Endodermal cell (in vitro differentiated cells): ENCODE measurements around the gene BRMS1. TPM values are rescaled to one million over a fixed set of nuclear protein-coding genes. Genes with fewer than 3 reads are reported as not detected.

Experiments used
- DNase-seq: peaks from one replicate; pipeline ENCODE4 v3.0.0-alpha.2; 2017
- H3K27ac ChIP-seq: 2 replicates; pipeline ENCODE4 v1.5.1; 2013; ENCODE audit warnings: mild to moderate bottlenecking, low read depth, low read length, moderate library complexity
- H3K27me3 ChIP-seq: 2 replicates; pipeline ENCODE4 v1.6.1; 2013; ENCODE audit warnings: mild to moderate bottlenecking, low read length, moderate library complexity; ENCODE audit not compliant: insufficient read depth, control insufficient read depth, poor library complexity, severe bottlenecking
- H3K36me3 ChIP-seq: 2 replicates; pipeline ENCODE4 v1.7.0; 2013; ENCODE audit warnings: mild to moderate bottlenecking, low read length, moderate library complexity; ENCODE audit not compliant: control insufficient read depth, insufficient read depth
- H3K4me1 ChIP-seq: one replicate; pipeline ENCODE4 v1.7.0; 2013; ENCODE audit warnings: low read length; ENCODE audit not compliant: control insufficient read depth, insufficient read depth
- H3K4me3 ChIP-seq: 2 replicates; pipeline ENCODE4 v1.5.1; 2013; ENCODE audit warnings: mild to moderate bottlenecking, low read length, moderate library complexity
- H3K9ac ChIP-seq: 2 replicates; pipeline ENCODE4 v1.6.1; 2013; ENCODE audit warnings: mild to moderate bottlenecking, low read length, moderate library complexity; ENCODE audit not compliant: poor library complexity, severe bottlenecking; ENCODE audit errors: extremely low read depth
- H3K9me3 ChIP-seq: 2 replicates; pipeline ENCODE4 v1.6.1; 2013; ENCODE audit warnings: mild to moderate bottlenecking, low read length, moderate library complexity; ENCODE audit not compliant: control insufficient read depth
- H3K27ac Mint-ChIP-seq: 2 replicates; pipeline ENCODE4 v1.8.0; 2020; ENCODE audit warnings: mixed read lengths
- H3K27me3 Mint-ChIP-seq: 2 replicates; pipeline ENCODE4 v1.8.0; 2021; ENCODE audit warnings: mild to moderate bottlenecking, mixed read lengths; ENCODE audit not compliant: insufficient read depth
- H3K36me3 Mint-ChIP-seq: 2 replicates; pipeline ENCODE4 v1.8.0; 2020; ENCODE audit warnings: low read depth, mixed read lengths
- H3K4me1 Mint-ChIP-seq: 2 replicates; pipeline ENCODE4 v1.8.0; 2020; ENCODE audit warnings: mixed read lengths
- H3K4me3 Mint-ChIP-seq: 2 replicates; pipeline ENCODE4 v1.8.0; 2020; ENCODE audit warnings: mild to moderate bottlenecking, moderate library complexity, mixed read lengths
- H3K9me3 Mint-ChIP-seq: 2 replicates; pipeline ENCODE4 v1.8.0; 2020; ENCODE audit warnings: mild to moderate bottlenecking, mixed read lengths
- CTCF ChIP-seq: fragments of 200-600 bp; sonication (generic); conservative IDR thresholded peaks from 2 replicates; pipeline ENCODE4 v1.5.0; 2021; ENCODE audit warnings: antibody characterized with exemption, mild to moderate bottlenecking
- WGBS, 2 experiments: methylation state at CpG; one replicate each; pipeline versions ENCODE4 v1.1.5 to v1.1.7; 2013; ENCODE audit warnings: missing lambda C conversion rate in 2 of 2, mixed read lengths in 1 of 2; ENCODE audit not compliant: insufficient coverage in 1 of 2, insufficient read length in 1 of 2; 5-methylcytosine and 5-hydroxymethylcytosine counted together
- total RNA-seq, 2 donors: library from RNA; stranded (reverse); fragmentation: NEBNext Ultra II Directional in 1 of 2; extraction: Animal tissue kit (Norgen Biotek cat#: 25700) in 1 of 2; gene quantifications; 2 replicates in 1 of 2; 3 replicates in 1 of 2; pipeline ENCODE4 v1.2.1, GENCODE V29; 2021

BRMS1 gene
- total RNA-seq, 2 donors from 2014 or later: 38.7 to 40.3 TPM

GRCh38 chr11:66314561-66315497, 30.1 kb downstream of the BRMS1 start:
- peaks cover 22% of the 10 kb centered on the region for H3K27me3 Mint-ChIP-seq

GRCh38 chr11:66314186-66314501, 30.8 kb downstream of the BRMS1 start:
- peaks cover 3% of the 10 kb centered on the region for H3K4me1 ChIP-seq
- Mint-ChIP-seq H3K36me3 (no peaks in the 10 kb centered on the region), H3K4me3 (peak overlapping the region; percentile 72), H3K27ac (no peak overlapping the region), H3K4me1 (peaks cover 9% of the 10 kb centered on the region), H3K27me3 (peaks cover 24% of the 10 kb centered on the region), H3K9me3 (peaks cover 6% of the 10 kb centered on the region)
- no peaks in the 10 kb centered on the region for H3K36me3 ChIP-seq
- no peak overlapping the region for H3K9ac ChIP-seq
- no peak overlapping the region for H3K27ac ChIP-seq
- H3K4me3 ChIP-seq: no peak overlapping the region
- no peak for DNase-seq
- no peaks in the 10 kb centered on the region for H3K27me3 ChIP-seq
- 80% methylated on average over 1 of the region's 1 CpG; no CpG with 5 or more reads in 1 of the 2 experiments for WGBS, 2 experiments
- H3K9me3 ChIP-seq: no peaks in the 10 kb centered on the region
- no peak for TF ChIP-seq CTCF

More at GRCh38 chr11:66314561-66315497, 30.1 kb downstream of the BRMS1 start:
- no peak overlapping the region for H3K4me3 ChIP-seq
- no peak overlapping the region for H3K27ac Mint-ChIP-seq
- H3K9me3 ChIP-seq: no peaks in the 10 kb centered on the region
- H3K4me1 Mint-ChIP-seq: peaks cover 9% of the 10 kb centered on the region
- H3K4me3 Mint-ChIP-seq: no peak overlapping the region
- no peaks in the 10 kb centered on the region for H3K36me3 ChIP-seq
- 92 to 96% methylated on average over 13 to 17 of the region's 17 CpGs for WGBS, 2 experiments
- no peaks in the 10 kb centered on the region for H3K27me3 ChIP-seq
- no peak overlapping the region for H3K27ac ChIP-seq
- no peak for DNase-seq
- no peak overlapping the region for H3K9ac ChIP-seq
- H3K9me3 Mint-ChIP-seq: peaks cover 13% of the 10 kb centered on the region
- peaks cover 3% of the 10 kb centered on the region for H3K4me1 ChIP-seq
- no peaks in the 10 kb centered on the region for H3K36me3 Mint-ChIP-seq
- TF ChIP-seq CTCF: no peak

GRCh38 chr11:66313321-66314185, 31.4 kb downstream of the BRMS1 start:
- peak; percentile 87 for DNase-seq
- H3K27ac ChIP-seq: peak overlapping the region; percentile 98

More at GRCh38 chr11:66313321-66314185, 31.4 kb downstream of the BRMS1 start:
- H3K4me1 Mint-ChIP-seq: peaks cover 9% of the 10 kb centered on the region
- H3K9ac ChIP-seq: peak overlapping the region; percentile 15
- 40 to 44% methylated on average over 2 to 38 of the region's 38 CpGs for WGBS, 2 experiments
- peaks cover 3% of the 10 kb centered on the region for H3K4me1 ChIP-seq
- no peaks in the 10 kb centered on the region for H3K27me3 ChIP-seq
- no peaks in the 10 kb centered on the region for H3K9me3 ChIP-seq
- peaks cover under 1% of the 10 kb centered on the region for H3K9me3 Mint-ChIP-seq
- TF ChIP-seq CTCF: peak; percentile 65
- H3K4me3 Mint-ChIP-seq: peak overlapping the region; percentile 72
- peaks cover 21% of the 10 kb centered on the region for H3K27me3 Mint-ChIP-seq
- peak overlapping the region; percentile 75 for H3K4me3 ChIP-seq
- no peaks in the 10 kb centered on the region for H3K36me3 Mint-ChIP-seq
- H3K27ac Mint-ChIP-seq: peak overlapping the region; percentile 95
- no peaks in the 10 kb centered on the region for H3K36me3 ChIP-seq
